Esophagus muscularis mucosa (tissue), 4 donors: ENCODE data around the gene MARVELD3. TPM values are rescaled to one million over a fixed set of nuclear protein-coding genes. Genes with fewer than 3 reads are reported as not detected.

Source experiments
- DNase-seq: peaks from one replicate; pipeline ENCODE4 v3.0.0-alpha.2; 2017; ENCODE audit errors: extremely low spot score
- H3K27ac ChIP-seq, 4 donors: fragments of 200-600 bp; sonication (generic); replicated peaks in 1 of 4; 1 replicate in 3 of 4; 2 replicates in 1 of 4; pipeline ENCODE4 v1.5.1; 2016 to 2019; ENCODE audit warnings: mild to moderate bottlenecking in 1 of 4
- H3K27me3 ChIP-seq, 4 donors: fragments of 200-600 bp; sonication (generic); one replicate each; pipeline versions ENCODE4 v1.5.1 to v1.6.0; 2016 to 2019
- H3K36me3 ChIP-seq, 4 donors: fragments of 200-600 bp; sonication (generic); one replicate each; pipeline ENCODE4 v1.5.1; 2016 to 2019
- H3K4me1 ChIP-seq, 4 donors: fragments of 200-600 bp; sonication (generic); one replicate each; pipeline ENCODE4 v1.5.1; 2016 to 2019
- H3K4me3 ChIP-seq, 4 donors: fragments of 200-600 bp; sonication (generic); 1 replicate in 2 of 4; 2 replicates in 2 of 4; pipeline ENCODE4 v1.5.1; 2016 to 2019; ENCODE audit warnings: mild to moderate bottlenecking in 4 of 4, moderate library complexity in 1 of 4
- H3K9me3 ChIP-seq, 4 donors: fragments of 200-600 bp; sonication (generic); 1 replicate in 3 of 4; 2 replicates in 1 of 4; pipeline ENCODE4 v1.5.1; 2016 to 2019
- EP300 ChIP-seq: sonication (generic); formaldehyde crosslinking; IDR thresholded peaks from one replicate; pipeline ENCODE4 v1.6.1; 2017; ENCODE audit warnings: antibody characterized with exemption
- POLR2A ChIP-seq: fragments of 450-650 bp; IDR thresholded peaks from one replicate; pipeline ENCODE4 v1.6.1; 2017; ENCODE audit warnings: antibody characterized with exemption, moderate library complexity, mild to moderate bottlenecking, low read depth
- POLR2AphosphoS5 ChIP-seq, 2 donors: sonication (generic); formaldehyde crosslinking; IDR thresholded peaks; one replicate each; pipeline ENCODE4 v1.6.1; 2017; ENCODE audit warnings: antibody characterized with exemption in 2 of 2
- WGBS: methylation state at CpG from one replicate; pipeline ENCODE4 v1.1.5; 2018; 5-methylcytosine and 5-hydroxymethylcytosine counted together
- intact Hi-C: fragments of 100-400 bp; cut with DNase I; formaldehyde crosslinking; loops from one replicate; pipeline ENCODE4 v1.15.1; 2023
- total RNA-seq, 4 donors: library from RNA; depleted of rRNA; stranded (reverse); fragments of >200 nt; gene quantifications; one replicate each; pipeline versions ENCODE4 v1.1.0 to v1.2.1, GENCODE V29; 2016
- TF ChIP-seq, protein P1 (sequence below), 3 experiments: fragments of 200-600 bp in 2 of 3; fragments of 450-650 bp in 1 of 3; sonication (generic) in 2 of 3; IDR thresholded peaks; one replicate each; pipeline ENCODE4 v1.5.1; 2017 to 2019; ENCODE audit warnings: antibody characterized with exemption in 3 of 3, mild to moderate bottlenecking in 2 of 3, moderate library complexity in 1 of 3

MARVELD3 gene
- total RNA-seq, 4 donors from 2014 or later = 0.46 TPM; not detected in 3

DNA sequence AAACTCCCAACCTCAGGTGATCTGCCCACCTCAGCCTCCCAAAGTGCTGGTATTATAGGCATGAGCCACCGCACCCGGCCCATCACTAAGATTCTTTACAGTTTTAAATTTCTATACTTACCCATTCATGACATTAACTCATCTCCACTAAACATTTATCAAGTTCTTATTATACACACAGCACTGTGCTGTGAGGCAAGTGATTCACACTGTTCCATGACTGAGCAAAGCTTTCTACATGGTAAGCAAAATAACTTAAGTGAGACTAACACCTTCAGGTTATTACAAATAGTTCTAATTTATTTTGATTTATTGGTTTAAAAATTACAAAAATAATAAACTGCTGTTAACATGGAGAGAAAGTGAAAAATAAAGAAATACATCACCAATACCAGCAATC is 33.5 kb downstream of the MARVELD3 start:
- 97% methylated on average over 2 of the region's 2 CpGs for WGBS
- no peak overlapping the region for H3K27ac ChIP-seq
- peaks cover 55 to 92% (median 76%) of the 10 kb centered on the region in 4 donors for H3K36me3 ChIP-seq
- no peaks in the 10 kb centered on the region for H3K27me3 ChIP-seq
- no peak overlapping the region for H3K4me3 ChIP-seq
- no peaks in the 10 kb centered on the region for H3K4me1 ChIP-seq
- no peaks in the 10 kb centered on the region for H3K9me3 ChIP-seq
- no peak for DNase-seq
- no peak for TF ChIP-seq POLR2A
- TF ChIP-seq, protein P1, sequence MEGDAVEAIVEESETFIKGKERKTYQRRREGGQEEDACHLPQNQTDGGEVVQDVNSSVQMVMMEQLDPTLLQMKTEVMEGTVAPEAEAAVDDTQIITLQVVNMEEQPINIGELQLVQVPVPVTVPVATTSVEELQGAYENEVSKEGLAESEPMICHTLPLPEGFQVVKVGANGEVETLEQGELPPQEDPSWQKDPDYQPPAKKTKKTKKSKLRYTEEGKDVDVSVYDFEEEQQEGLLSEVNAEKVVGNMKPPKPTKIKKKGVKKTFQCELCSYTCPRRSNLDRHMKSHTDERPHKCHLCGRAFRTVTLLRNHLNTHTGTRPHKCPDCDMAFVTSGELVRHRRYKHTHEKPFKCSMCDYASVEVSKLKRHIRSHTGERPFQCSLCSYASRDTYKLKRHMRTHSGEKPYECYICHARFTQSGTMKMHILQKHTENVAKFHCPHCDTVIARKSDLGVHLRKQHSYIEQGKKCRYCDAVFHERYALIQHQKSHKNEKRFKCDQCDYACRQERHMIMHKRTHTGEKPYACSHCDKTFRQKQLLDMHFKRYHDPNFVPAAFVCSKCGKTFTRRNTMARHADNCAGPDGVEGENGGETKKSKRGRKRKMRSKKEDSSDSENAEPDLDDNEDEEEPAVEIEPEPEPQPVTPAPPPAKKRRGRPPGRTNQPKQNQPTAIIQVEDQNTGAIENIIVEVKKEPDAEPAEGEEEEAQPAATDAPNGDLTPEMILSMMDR (IDR thresholded peaks at IDR 0.05) = no peak
- no peak for TF ChIP-seq EP300
- TF ChIP-seq POLR2AphosphoS5 (IDR thresholded peaks at IDR 0.05) = no peak
- intact Hi-C loops = no loop called here

DNA sequence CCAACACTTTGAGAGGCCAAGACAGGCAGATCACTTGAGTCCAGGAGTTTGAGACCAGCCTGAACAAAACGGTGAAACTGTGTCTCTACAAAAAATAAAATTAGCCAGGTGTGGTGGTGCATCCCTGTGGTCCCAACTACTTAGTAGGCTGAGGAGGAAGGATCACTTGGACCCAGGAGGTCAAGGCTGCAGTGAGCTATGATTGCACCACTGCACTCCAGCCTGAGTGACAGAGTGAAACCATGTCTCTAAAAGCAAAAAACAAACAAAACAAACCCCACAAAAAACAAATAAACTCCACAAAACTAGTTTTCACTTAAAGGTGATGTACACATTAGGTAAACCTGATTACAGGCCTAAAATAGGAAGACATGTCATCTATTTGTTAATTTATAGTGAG is 40.3 kb downstream of the MARVELD3 start:
- intact Hi-C loops = no loop called here
- no peak for DNase-seq
- TF ChIP-seq POLR2A (no peak), EP300 (no peak), POLR2AphosphoS5 (IDR thresholded peaks at IDR 0.05) (no peak)
- TF ChIP-seq, protein P1 (IDR thresholded peaks at IDR 0.05) = no peak
- peaks cover 51 to 100% (median 90%) of the 10 kb centered on the region in 4 donors for H3K36me3 ChIP-seq
- no peak overlapping the region for H3K27ac ChIP-seq
- no peaks in the 10 kb centered on the region for H3K9me3 ChIP-seq
- no peak overlapping the region for H3K4me3 ChIP-seq
- H3K27me3 ChIP-seq = no peaks in the 10 kb centered on the region
- WGBS = 72% methylated on average over 1 of the region's 1 CpG
- no peaks in the 10 kb centered on the region for H3K4me1 ChIP-seq

DNA sequence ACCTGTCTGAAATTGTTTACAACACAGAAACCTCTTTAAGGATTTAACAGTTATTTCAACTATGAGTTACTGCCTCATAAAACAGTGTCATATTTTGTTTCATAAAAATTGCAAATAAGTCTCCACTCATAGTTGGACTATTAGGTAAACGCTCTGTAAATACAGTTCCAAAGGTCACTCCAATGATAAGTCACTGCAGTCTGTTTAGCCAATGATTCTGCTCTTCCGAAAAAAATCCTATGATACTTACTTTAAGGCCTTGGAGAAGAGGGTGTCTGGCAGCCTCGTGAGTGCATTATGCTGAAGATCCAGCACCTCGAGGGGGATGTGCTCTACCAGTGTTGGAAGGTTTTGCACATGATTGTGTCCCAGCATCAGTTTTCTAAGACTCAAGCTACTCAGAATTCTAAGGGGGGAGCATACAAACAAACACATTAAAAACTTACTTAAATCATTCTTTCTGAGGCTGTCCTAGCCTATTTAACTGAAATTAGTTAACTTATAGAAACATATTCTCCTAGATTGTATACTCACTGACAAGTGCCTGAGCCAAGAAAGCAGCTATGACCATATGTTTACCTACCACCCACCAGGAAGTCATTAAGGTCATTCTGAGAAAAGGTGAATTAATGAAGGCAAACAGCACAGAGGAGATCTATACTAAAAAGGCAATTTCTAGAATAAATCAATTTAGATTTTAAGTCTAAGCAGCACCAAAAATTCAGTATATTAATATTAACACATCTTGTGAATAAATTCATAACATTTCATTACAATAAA is 41.1 kb downstream of the MARVELD3 start:
- DNase-seq = no peak
- no peak overlapping the region for H3K4me3 ChIP-seq
- no peaks in the 10 kb centered on the region for H3K9me3 ChIP-seq
- intact Hi-C loops = no loop called here
- peaks cover 47 to 100% (median 90%) of the 10 kb centered on the region in 4 donors for H3K36me3 ChIP-seq
- no peaks in the 10 kb centered on the region for H3K4me1 ChIP-seq
- TF ChIP-seq, protein P1 (IDR thresholded peaks at IDR 0.05) = no peak
- TF ChIP-seq POLR2A (no peak), EP300 (no peak), POLR2AphosphoS5 (IDR thresholded peaks at IDR 0.05) (no peak)
- WGBS = 77% methylated on average over 4 of the region's 4 CpGs
- H3K27me3 ChIP-seq = no peaks in the 10 kb centered on the region
- no peak overlapping the region for H3K27ac ChIP-seq

DNA sequence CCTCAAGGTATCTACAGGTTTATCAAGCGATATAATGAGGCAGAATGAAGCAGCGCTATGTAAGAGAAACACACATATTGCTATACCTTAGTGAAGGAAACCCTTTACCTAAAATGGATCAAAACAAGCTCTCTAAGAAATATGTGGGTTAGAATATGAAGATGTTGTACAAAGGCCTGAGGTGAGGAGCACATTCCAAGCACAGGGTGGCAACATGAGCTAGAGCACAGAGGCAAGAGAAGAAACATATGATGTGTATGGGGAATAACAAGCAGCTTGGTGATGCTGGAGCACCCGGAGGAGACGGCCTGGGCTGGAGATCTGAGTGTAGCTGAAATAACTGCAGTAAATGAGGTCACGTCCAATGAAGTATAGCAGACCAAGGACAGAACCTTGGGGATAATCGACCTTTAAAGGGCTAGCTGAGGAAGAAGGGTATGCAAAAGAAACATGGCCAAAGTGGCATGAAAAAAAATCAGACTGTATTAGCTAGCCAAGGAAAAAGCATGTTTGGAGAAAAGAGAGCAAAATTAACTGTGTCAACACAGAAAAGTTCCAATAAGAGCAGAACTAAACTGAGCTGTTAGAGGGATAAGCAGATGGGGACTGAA is 44.0 kb downstream of the MARVELD3 start:
- intact Hi-C loops = loop anchor here (10.0 kb wide), 1 partner anchor 75 kb away; no protein-coding TSS in a partner anchor
- Histone ChIP-seq H3K27me3 (no peaks in the 10 kb centered on the region), H3K9me3 (no peaks in the 10 kb centered on the region), H3K4me3 (no peak overlapping the region), H3K27ac (no peak overlapping the region), H3K36me3 (peaks cover 53 to 100% (median 74%) of the 10 kb centered on the region in 4 donors), H3K4me1 (no peaks in the 10 kb centered on the region)
- no peak for DNase-seq
- 93% methylated on average over 6 of the region's 6 CpGs for WGBS
- no peak for TF ChIP-seq POLR2AphosphoS5 (IDR thresholded peaks at IDR 0.05)
- TF ChIP-seq EP300 = no peak
- TF ChIP-seq POLR2A = no peak
- TF ChIP-seq, protein P1 (IDR thresholded peaks at IDR 0.05) = no peak
